ENCODE results near the gene GAPDH.
A peak's percentile ranks its signal among the peaks of the same experiment; 100 is the strongest.
"Not testable (repeated sequence)": the region's sequence is repeated elsewhere in the genome, so short reads cannot be mapped to it uniquely, and the experiment has no call there.

Gene GAPDH

DNA sequence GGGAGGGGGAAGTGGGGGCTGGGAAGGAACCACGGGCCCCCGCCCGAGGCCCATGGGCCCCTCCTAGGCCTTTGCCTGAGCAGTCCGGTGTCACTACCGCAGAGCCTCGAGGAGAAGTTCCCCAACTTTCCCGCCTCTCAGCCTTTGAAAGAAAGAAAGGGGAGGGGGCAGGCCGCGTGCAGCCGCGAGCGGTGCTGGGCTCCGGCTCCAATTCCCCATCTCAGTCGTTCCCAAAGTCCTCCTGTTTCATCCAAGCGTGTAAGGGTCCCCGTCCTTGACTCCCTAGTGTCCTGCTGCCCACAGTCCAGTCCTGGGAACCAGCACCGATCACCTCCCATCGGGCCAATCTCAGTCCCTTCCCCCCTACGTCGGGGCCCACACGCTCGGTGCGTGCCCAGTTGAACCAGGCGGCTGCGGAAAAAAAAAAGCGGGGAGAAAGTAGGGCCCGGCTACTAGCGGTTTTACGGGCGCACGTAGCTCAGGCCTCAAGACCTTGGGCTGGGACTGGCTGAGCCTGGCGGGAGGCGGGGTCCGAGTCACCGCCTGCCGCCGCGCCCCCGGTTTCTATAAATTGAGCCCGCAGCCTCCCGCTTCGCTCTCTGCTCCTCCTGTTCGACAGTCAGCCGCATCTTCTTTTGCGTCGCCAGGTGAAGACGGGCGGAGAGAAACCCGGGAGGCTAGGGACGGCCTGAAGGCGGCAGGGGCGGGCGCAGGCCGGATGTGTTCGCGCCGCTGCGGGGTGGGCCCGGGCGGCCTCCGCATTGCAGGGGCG is at the start of gene GAPDH:
Gene GAPDH (plus strand): TSS at position 595 of the 772 bp plus-strand sequence. CDS start 316 bp downstream, outside the sequence.
- peak; percentile 73 to 87 for DNase-seq (ENCODE audit: low read depth in 2 of 2)

DNA sequence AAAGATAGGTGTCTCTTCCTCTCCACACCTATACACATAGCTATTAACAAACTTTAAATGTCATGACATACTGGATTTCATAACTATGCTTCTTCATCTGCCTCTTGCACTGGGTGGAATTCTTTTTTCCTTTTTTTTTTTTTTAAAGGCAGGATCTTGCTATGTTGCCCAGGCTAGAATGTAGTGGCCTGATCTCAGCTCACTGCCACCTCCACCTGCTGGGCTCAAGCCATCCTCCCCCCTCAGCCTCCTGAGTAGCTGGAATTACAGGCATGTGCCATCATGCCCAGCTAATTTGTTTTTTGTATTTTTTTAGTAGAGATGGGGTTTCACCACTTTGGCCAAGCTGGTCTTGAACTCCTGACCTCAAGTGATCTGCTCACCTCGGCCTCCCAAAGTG is 46.1 kb upstream of the GAPDH start:
- DNase-seq (ENCODE audit: low read depth in 2 of 2) = no peak

DNA sequence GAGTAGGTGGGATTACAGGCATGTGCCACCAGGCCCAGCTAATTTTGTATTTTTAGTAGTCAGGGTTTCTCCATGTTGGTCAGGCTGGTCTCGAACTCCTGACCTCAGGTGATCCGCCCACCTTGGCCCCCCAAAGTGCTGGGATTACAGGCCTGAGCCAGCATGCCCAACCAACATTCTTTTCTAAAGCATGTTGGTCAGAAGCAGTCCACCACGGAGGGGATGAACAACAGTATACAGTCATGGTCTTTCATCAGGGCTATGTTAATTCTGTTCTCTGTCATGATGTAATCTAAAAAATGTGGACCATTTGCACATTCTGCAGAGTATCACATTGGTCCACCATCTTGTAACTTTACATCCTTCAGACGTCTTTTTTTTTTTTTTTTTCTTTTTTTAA is 44.9 kb upstream of the GAPDH start:
- no peak for DNase-seq (ENCODE audit: low read depth in 2 of 2)

DNA sequence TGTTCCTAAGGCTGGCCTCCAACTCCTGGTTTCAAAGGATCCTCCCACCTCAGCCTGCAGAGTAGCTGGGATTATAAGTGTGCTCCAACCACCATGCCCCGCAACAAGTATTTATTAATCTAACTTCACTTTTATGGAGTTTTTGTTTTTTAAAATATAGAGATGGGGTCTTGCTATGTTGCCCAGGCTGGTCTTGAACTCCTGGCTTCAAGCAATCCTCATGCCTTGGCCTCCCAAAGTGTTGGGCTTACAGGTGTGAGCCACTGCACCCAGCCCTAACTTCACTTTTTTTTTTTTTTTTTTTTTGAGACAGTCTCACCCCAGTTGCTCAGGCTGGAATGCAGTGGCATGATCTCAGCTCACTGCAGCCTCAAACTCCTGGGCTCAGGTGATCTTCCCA is 43.6 kb upstream of the GAPDH start:
- DNase-seq (ENCODE audit: low read depth in 2 of 2) = not testable (repeated sequence)

DNA sequence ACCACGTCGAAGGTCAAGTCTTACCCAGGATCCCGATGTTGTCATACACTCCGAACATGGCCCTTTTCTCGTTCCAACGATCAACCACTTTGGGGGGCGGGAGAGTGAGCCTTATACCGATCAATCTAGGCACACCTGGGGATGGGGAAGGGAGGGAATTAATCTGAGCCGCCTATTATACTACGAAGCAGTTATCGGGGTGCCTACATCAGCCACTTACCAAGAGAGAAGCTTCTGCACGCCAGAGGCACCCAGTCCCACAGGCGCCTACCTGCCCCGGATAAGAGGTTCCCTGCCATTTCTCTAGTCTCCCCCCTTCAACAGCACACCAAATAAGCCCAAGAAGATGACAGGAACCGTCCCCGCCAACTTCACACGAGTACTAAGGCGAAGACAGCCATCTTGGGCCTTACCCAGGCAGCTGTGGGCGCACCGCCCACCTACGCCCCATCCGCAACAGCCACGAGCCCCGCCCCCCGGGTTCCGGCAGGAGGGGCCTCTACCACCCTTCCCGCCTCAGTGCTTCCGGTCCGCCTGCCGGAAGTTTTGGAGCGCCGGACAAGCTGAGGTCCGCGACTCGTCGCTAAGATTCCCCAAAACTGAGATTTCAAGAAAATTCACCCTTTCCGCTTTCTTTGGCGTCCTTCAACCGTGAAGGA is 41.4 kb upstream of the GAPDH start, which contains the start of gene MRPL51:
Gene MRPL51 (minus strand): TSS at position 425 of the 659 bp plus-strand sequence. CDS start 126 bp downstream, at position 299.
- DNase-seq (ENCODE audit: low read depth in 2 of 2) = peak; percentile 93 to 95

DNA sequence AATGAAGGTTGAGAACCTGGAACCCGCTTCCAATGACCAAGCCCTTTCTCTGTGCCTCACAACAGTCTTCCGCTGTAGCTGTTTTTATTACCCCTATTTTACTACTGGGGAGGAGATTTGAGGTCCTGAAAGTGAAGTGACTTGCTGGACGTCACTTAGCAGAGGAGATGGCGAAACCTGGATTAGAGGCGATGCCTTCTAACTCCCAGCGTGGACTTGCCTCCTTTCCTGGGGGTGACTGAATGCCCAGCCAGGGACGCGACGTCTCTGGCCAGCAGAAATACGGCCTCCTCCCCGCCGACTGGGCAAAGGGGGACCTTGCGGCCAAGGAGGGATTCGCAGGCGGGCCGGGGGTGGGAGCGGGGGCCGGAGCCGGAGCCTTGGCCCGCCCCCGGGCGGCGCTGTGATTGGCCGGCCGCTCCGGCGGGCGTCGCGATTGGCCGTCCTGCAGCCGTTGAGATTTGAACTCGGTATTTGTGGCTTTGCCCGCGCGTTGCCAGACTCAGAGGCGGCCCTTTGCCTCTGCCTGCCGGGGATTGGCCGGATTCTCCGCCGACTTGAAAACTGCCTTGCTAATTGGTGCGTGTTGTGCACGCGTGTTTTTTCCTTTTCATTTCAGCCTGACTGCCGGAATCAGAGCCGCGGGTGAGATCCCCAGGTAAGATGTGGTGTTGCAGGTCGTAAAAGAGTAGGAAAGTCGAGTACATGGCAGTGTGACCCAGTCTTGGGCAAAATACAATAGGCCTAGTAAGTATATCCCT is 40.6 kb upstream of the GAPDH start, which contains the start of gene NCAPD2:
Gene NCAPD2 (plus strand): TSS at position 606 of the 761 bp plus-strand sequence. CDS start 997 bp downstream, outside the sequence.
- DNase-seq (ENCODE audit: low read depth in 2 of 2) = peak; percentile 92

DNA sequence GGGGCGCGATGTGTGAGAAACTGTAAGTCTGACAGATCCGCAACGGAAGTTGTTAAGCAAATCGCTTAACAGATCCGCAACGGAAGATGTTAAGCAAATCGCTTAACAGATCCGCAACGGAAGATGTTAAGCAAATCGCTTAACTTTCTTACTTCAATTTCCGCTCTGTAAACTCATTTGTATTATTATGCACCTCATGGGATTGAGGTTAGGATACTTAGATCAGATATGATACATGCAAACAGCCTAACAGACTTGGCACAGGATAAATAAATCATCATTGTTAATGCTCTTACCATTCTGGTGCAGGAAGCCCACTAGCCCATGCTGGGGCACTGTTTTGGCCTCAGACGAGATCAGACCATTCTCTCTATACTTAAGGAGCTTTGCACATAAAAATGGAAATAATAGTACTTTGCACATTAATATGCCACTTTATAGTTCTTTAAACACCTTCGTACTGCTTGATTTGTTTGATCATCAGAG is 40.0 kb upstream of the GAPDH start:
- no peak for DNase-seq (ENCODE audit: low read depth in 2 of 2)

DNA sequence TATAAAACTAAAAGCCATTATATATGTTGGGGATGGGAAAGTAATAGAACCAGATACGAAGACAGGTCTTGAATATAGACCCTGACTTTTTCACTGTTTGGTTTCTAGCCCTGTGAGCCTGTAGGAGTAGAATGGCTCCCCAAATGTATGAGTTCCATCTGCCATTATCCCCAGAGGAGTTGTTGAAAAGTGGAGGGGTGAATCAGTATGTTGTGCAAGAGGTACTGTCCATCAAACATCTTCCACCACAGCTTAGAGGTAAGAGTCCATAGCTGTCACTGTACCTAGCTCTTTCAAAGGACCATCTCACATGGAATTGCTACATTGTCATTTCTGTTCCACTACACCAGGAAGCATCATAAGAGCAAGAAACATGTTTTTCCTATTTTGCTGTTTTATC is 39.3 kb upstream of the GAPDH start:
- DNase-seq (ENCODE audit: low read depth in 2 of 2) = no peak

DNA sequence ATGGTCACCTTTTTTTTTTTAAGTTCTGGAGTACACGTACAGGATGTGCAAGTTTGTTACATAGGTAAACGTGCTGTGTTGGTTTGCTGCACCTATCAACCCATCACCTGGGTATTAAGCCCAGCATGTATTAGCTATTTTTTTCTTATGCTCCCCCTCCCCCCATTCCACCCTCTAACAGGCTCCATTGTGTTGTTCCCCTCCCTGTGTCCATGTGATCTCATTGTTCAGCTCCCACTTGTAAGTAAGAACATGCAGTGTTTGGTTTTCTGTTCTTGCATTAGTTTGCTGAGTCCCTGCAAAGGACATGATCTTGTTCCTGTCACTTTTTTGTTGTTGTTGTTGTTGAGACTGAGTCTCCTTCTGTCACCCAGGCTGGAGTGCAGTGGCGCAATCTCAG is 37.0 kb upstream of the GAPDH start:
- DNase-seq (ENCODE audit: low read depth in 2 of 2) = not testable (repeated sequence)

DNA sequence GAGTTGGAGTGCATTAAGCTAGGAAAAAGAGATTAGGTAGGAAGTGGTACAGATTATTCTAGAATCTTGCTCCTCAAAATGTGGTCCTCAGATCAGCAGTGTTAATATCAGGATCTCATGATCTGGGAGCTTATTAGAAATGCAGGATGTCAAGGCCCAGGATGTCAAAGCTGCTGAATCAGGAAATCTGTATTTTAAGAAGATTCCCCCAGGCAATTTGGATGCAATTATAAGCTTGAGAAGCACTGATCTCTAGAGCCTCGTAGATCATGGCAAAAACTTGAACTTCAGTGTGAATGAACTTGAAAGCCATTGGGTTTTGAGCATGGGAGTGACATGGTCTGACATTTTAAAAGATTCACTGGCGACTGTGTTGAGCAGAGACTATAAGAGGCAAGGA is 33.9 kb upstream of the GAPDH start:
- DNase-seq (ENCODE audit: low read depth in 2 of 2) = no peak

DNA sequence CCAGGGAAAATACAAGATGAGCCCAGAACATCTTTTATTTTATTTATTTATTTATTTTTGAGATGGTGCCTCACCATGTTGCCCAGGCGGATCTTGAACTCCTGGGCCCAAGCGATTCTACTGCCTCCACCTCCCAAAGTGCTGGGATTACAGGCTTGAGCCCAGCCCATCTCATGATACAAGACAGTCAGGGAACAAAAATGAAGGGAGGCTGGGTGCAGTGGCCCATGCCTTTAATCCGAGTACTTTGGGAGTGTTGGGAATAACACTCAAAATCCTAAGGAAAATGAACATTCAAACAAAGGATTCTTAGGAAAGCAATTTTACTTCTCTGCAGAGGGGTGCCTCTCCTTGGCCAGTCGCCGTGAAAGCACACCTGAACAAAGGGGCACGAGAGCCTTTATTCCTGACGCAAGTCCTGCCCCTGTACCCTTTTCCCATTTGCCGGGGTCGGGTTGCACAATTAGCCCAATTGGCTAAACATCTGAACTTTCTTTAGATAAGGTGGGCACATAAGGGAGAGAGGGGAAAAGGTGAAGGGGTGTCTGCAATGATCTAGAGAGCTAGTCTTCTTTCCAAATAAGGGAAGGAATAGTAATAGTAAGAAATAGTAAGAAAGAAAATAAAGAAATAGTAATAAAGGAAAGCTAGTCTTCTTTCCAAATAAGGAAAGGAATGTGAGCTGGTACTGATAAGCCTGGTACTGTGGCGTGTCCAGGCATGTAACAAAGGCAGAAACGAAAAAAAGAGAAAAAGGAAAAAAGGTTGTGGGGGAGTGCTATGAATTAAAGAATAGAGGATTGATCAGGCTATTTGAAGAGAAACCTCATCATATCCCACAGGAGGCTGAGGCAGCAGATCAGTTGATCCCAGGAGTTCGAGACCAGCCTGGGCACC is 27.0 kb upstream of the GAPDH start:
- no peak for DNase-seq (ENCODE audit: low read depth in 2 of 2)

DNA sequence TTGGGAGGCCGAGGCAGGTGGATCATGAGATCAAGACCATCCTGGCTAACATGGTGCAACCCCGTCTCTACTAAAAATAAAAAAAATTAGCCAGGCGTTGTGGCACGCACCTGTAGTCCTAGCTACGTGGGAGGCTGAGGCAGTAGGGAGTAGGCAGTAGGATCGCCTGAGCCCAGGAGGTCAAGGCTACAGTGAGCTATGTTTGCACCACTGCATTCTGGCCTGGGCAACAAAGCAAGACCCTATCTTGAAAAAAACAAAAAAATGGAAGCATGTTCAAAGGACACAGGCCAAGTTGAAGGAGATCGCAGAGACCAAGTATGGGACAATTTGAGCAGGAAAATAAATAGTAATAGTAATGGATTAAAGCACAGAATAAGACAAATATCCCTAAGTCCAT is 26.2 kb upstream of the GAPDH start:
- no peak for DNase-seq (ENCODE audit: low read depth in 2 of 2)

DNA sequence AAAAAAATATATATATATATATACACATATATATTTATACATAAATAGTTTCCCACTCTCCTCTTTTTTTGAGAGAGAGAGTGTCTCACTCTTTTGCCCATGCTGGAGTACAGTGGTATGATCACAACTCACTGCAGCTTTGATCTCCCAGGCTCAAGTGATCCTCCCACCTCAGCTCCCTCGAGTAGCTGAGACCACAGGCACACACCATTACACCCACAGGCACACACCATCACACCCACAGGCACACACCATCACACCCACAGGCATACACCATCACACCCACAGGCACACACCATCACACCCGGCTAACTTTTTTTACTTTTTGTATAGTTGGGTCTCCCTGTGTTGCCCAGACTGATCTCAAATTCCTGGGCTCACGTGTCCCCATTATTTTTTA is 14.1 kb upstream of the GAPDH start:
- DNase-seq (ENCODE audit: low read depth in 2 of 2) = no peak

DNA sequence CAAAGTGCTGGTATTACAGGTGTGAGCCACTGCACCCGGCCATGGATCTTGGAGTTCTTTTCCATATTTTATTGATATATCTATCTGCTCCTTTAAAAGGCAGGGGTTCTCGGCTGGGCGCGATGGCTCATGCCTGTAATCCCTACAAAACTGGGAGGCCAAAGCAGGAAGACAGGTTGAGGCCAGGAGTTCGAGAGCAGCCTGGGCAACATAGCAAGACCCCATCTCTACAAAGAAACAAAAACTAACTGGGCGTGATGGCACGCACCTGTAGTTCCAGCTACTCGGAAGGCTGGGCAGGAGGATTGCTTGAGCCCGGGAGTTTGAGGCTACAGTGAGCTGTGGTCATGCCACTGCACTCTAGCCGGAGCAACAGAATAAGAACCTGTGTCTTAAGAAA is 12.1 kb upstream of the GAPDH start:
- DNase-seq (ENCODE audit: low read depth in 2 of 2) = no peak

DNA sequence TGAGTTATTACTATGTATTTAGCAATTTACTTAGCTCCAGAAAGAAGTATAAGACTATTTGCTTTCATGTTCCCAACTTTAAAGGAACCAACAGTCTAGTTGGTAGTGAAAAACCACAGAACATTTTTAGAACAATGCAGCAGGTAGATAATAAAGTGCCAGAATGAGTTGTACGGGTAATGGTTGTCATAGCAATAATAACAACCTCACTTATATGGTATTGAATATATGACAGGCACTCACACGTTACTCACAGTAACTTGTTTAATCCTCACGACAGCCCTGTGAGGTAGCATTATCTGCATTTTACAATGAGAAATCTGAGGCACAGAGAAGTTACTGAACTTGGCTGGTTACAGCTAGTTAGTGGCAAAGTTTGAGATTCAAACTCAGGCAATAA is 10.6 kb upstream of the GAPDH start:
- no peak for DNase-seq (ENCODE audit: low read depth in 2 of 2)

DNA sequence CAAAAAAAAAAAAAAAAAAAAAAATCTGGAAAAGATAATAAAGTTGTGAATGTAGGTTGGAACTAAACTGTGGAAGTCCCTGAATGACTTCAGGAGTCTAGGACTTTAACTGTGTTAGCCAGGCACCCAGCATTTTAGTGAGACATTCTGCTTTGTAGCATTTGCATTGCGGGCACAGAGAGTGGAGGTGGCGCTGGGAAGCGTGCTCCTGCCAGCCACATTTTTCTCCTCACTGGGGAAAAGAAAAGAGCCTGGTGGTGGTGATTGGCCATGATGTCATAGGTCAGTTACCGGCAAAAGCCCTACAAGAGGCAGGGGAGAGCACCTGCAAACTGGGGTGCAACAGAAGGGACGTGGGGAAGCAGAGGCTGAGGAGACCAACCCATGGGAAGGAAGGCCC is 9.7 kb upstream of the GAPDH start:
- no peak for DNase-seq (ENCODE audit: low read depth in 2 of 2)

DNA sequence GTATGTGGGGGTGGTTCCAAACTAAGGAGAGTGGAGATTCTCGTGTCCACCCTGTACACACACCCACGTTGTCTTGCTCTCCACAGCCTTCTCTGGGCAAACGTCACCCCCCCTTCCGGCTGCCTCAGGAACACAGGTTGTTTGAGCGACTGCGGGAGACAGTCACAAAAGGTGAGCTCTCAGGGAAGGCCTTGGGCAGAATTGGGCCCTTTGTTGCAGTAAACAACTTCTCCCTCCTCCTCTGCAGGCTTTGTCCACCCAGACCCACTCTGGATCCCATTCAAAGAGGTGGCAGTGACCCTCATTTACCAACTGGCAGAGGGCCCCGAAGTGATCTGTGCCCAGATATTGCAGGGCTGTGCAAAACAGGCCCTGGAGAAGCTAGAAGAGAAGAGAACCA is 8.1 kb upstream of the GAPDH start:
- DNase-seq (ENCODE audit: low read depth in 2 of 2) = no peak

DNA sequence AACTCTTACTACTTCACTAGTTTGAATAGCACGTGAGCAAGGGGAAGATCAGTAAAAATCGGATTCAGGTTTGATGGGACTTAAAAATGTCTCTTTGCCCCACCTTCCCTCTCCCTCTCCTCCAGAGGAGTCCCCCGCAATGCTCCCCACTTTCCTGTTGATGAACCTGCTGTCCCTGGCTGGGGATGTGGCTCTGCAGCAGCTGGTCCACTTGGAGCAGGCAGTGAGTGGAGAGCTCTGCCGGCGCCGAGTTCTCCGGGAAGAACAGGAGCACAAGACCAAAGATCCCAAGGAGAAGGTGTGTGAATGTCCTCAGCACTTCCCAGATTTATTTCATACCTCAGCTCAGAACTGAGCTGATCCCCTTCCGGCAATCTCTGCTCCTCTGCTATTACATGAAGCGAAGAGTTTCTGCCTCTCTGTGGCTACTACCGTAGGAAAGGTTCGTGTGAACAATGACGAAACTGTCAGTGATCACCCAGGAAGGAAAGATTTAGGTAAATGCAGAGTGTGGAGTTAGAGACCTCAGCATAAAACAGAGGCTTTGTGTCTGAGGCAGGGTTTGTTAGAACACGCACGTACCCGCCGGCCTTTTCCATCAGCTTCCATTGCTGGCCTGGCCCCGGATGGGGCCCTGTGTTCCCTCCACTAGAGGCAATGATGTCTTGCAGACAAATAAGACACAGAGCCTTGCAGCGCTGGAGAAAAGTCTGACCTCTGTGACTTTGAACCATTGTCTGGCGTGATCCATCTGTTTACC is 7.4 kb upstream of the GAPDH start:
- no peak for DNase-seq (ENCODE audit: low read depth in 2 of 2)

DNA sequence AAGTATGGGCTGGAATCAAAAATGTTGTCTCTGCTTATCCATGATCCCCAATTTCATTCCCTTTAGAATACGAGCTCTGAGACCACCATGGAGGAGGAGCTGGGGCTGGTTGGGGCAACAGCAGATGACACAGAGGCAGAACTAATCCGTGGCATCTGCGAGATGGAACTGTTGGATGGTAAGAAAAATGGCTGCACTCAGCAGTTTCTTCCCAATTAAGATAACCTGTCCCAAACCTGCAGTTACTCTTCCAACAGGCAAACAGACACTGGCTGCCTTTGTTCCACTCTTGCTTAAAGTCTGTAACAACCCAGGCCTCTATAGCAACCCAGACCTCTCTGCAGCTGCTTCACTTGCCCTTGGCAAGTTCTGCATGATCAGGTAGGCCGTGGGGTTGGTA is 6.6 kb upstream of the GAPDH start:
- DNase-seq (ENCODE audit: low read depth in 2 of 2) = no peak

DNA sequence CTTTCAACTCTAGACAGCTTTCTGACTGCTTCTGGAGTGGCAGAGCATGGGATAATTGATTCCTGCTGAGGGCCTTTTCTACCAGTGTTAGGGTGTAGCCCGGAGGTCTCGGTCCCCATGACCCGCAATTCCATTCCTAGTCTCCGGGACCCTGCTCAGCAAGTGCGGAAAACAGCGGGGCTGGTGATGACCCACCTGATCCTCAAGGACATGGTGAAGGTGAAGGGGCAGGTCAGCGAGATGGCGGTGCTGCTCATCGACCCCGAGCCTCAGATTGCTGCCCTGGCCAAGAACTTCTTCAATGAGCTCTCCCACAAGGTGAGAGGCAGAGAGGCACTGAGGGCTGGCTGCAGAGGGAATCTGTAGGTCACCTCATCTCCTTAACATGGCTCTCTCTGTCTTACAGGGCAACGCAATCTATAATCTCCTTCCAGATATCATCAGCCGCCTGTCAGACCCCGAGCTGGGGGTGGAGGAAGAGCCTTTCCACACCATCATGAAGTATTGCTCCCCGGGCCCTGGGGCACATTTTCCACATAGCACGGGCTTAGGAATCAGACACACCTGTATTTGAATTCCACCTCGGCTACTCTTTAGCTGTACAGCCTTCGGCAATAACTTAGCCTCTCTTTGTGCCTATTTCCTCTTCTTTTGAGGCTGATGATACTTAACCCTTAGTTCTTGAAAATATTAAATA is 5.6 kb upstream of the GAPDH start:
- no peak for DNase-seq (ENCODE audit: low read depth in 2 of 2)

All from stimulated activated CD8-positive, alpha-beta memory T cell treated with anti-CD3 and anti-CD28 coated beads, Interleukin-7, amount 100 ng/mL, for 4 hours (primary cell).